ENCODE results near the gene MBD3L4.

The MBD3L4 gene

DNA sequence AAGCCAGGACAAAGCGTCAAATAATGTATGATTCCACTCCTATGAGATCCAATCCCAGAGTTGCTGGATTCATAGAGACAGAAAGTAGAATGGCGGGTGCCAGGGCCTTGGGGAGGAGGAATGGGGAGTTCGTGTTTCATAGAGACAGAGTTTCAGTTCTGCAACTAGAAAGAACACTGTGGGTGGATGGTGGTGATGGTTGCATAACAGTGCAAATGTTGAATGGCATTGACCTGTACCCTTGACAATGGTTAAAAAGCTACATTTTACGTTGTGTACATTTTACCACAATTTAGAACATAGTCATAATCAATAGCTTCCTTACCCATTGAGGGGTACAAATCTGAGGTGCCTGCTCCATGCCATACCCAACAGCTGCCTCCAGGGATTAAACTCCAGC, 52.1 kb downstream of the MBD3L4 start:
- peaks cover 6% of the 10 kb centered on the region for H3K9me3 ChIP-seq (ENCODE audit: low read length)
- H3K4me1 ChIP-seq (ENCODE audit: insufficient read depth, low read length), result no peaks in the 10 kb centered on the region
- H3K27me3 ChIP-seq (ENCODE audit: insufficient read depth, low read length), result no peaks in the 10 kb centered on the region
- no peak overlapping the region for H2AFZ ChIP-seq (ENCODE audit: low read depth, low read length)
- H3K36me3 ChIP-seq (ENCODE audit: insufficient read depth, low read length), result no peaks in the 10 kb centered on the region
- no peak overlapping the region for H3K4me3 ChIP-seq (ENCODE audit: low read length)
